SK-N-SH (cell line): ENCODE measurements around the gene ETV1. TPM values are rescaled to one million over a fixed set of nuclear protein-coding genes. Genes with fewer than 3 reads are reported as not detected.

Experiments
- CTCF ChIA-PET: fragments of 300-600, 350-600 bp; formaldehyde crosslinking; extraction: SDS; loops from one replicate; lab custom pipeline; 2021; lab: Yijun Ruan, JAX
- POLR2A ChIA-PET: fragments of 350-600 bp; sonication (Branson Sonifier 250); formaldehyde crosslinking; extraction: SDS; loops from one replicate; lab custom pipeline; 2020; ENCODE audit warnings: antibody characterized with exemption, inconsistent platforms; lab: Yijun Ruan, JAX
- DNase-seq: peaks from one replicate; pipeline ENCODE4 v3.0.0; 2012
- H2AFZ ChIP-seq: fragments of 200-600 bp; sonication (generic); 2 replicates; pipeline ENCODE4 v1.8.1; 2016; ENCODE audit warnings: antibody characterized with exemption, mild to moderate bottlenecking, low read depth
- H3F3A ChIP-seq: fragments of 200-600 bp; sonication (generic); replicated peaks from 2 replicates; pipeline ENCODE3; 2016; ENCODE audit warnings: antibody characterized with exemption, mild to moderate bottlenecking; ENCODE audit not compliant: insufficient read depth
- H3K27ac ChIP-seq, 2 experiments: fragments of 200-500 bp in 1 of 2; fragments of 200-600 bp in 1 of 2; sonication (Bioruptor generic) in 1 of 2; sonication (generic), shearing (Covaris generic) in 1 of 2; 2 replicates each; pipeline versions ENCODE4 v1.5.1 to v1.6.1; 2014 to 2016; ENCODE audit warnings: low read depth in 2 of 2, inconsistent platforms in 1 of 2, low read length in 1 of 2, mild to moderate bottlenecking in 1 of 2, mixed read lengths in 1 of 2
- H3K27me3 ChIP-seq: fragments of 200-600 bp; sonication (generic), shearing (Covaris generic); 2 replicates; pipeline ENCODE4 v1.6.1; 2016; ENCODE audit warnings: mixed run types; ENCODE audit not compliant: insufficient read depth
- H3K36me3 ChIP-seq, 2 experiments: fragments of 200-500 bp in 1 of 2; fragments of 200-600 bp in 1 of 2; sonication (Bioruptor generic) in 1 of 2; sonication (generic) in 1 of 2; replicated peaks in 1 of 2; 2 replicates each; pipeline versions ENCODE3 to v1.5.1; 2014 to 2016; ENCODE audit warnings: low read length in 1 of 2, mild to moderate bottlenecking in 1 of 2; ENCODE audit not compliant: insufficient read depth in 2 of 2, control insufficient read depth in 1 of 2
- H3K4me1 ChIP-seq, 2 experiments: fragments of 200-500 bp in 1 of 2; fragments of 200-600 bp in 1 of 2; sonication (Bioruptor generic) in 1 of 2; sonication (generic), shearing (Covaris generic) in 1 of 2; 2 replicates each; pipeline versions ENCODE4 v1.5.1 to v1.6.1; 2014 to 2016; ENCODE audit warnings: low read depth in 1 of 2, low read length in 1 of 2, mixed run types in 1 of 2; ENCODE audit not compliant: insufficient read depth in 2 of 2, control insufficient read depth in 1 of 2
- H3K4me2 ChIP-seq: fragments of 200-600 bp; sonication (generic), shearing (Covaris generic); 2 replicates; pipeline ENCODE4 v1.6.1; 2017; ENCODE audit warnings: mixed run types
- H3K4me3 ChIP-seq, 2 experiments: fragments of 200-500 bp in 1 of 2; fragments of 200-600 bp in 1 of 2; sonication (Bioruptor generic) in 1 of 2; sonication (generic), shearing (Covaris generic) in 1 of 2; 2 replicates each; pipeline versions ENCODE4 v1.5.1 to v1.8.1; 2014 to 2016; ENCODE audit warnings: low read depth in 2 of 2, inconsistent platforms in 1 of 2, low read length in 1 of 2, mild to moderate bottlenecking in 1 of 2, mixed read lengths in 1 of 2, moderate library complexity in 1 of 2
- H3K79me2 ChIP-seq: fragments of 200-600 bp; sonication (generic); 2 replicates; pipeline ENCODE4 v1.8.1; 2017; ENCODE audit warnings: mild to moderate bottlenecking; ENCODE audit not compliant: insufficient read depth
- H3K9ac ChIP-seq: fragments of 200-600 bp; sonication (generic); 2 replicates; pipeline ENCODE4 v1.6.1; 2017; ENCODE audit warnings: mixed run types
- H3K9me2 ChIP-seq: fragments of 200-600 bp; sonication (generic); 2 replicates; pipeline ENCODE4 v1.6.1; 2017; ENCODE audit warnings: mixed run types
- H3K9me3 ChIP-seq: fragments of 200-600 bp; sonication (generic); 2 replicates; pipeline ENCODE4 v1.6.1; 2017; ENCODE audit warnings: mixed run types, mild to moderate bottlenecking, moderate library complexity
- H4K20me1 ChIP-seq: fragments of 200-600 bp; sonication (generic); 2 replicates; pipeline ENCODE4 v1.6.1; 2017; ENCODE audit warnings: mild to moderate bottlenecking, mixed run types; ENCODE audit not compliant: insufficient read depth
- ELF1 ChIP-seq: IDR thresholded peaks from 2 replicates; pipeline ENCODE4 v1.4.0; 2012
- FOSL2 ChIP-seq: IDR thresholded peaks from 2 replicates; pipeline ENCODE4 v1.4.0; 2012; ENCODE audit warnings: low read depth, mild to moderate bottlenecking, moderate library complexity, borderline replicate concordance
- FOXJ3 ChIP-seq: sonication (generic); formaldehyde crosslinking; IDR thresholded peaks from 2 replicates; pipeline ENCODE4 v1.5.1; 2020; ENCODE audit warnings: mild to moderate bottlenecking, missing genetic modification reagents
- FOXM1 ChIP-seq: IDR thresholded peaks from 2 replicates; pipeline ENCODE4 v1.4.0; 2012; ENCODE audit warnings: low read depth, mild to moderate bottlenecking
- GATA2 ChIP-seq: sonication (generic); formaldehyde crosslinking; IDR thresholded peaks from 2 replicates; pipeline ENCODE4 v1.5.0; 2020; ENCODE audit warnings: mild to moderate bottlenecking, missing genetic modification reagents
- JUND ChIP-seq: IDR thresholded peaks from 2 replicates; pipeline ENCODE4 v1.4.0; 2012
- MEF2A ChIP-seq: IDR thresholded peaks from 2 replicates; pipeline ENCODE4 v1.4.0; 2012; ENCODE audit warnings: low read depth, borderline replicate concordance
- NFIC ChIP-seq: IDR thresholded peaks from 2 replicates; pipeline ENCODE4 v1.4.0; 2012; ENCODE audit warnings: borderline replicate concordance
- POLR2AphosphoS5 ChIP-seq: IDR thresholded peaks from 2 replicates; pipeline ENCODE4 v1.6.1; 2012; ENCODE audit warnings: low read depth, low read length
- RFX5 ChIP-seq: IDR thresholded peaks from 2 replicates; pipeline ENCODE4 v1.6.1; 2012; ENCODE audit warnings: mild to moderate bottlenecking, improper control_type of control experiment, low read length
- RXRA ChIP-seq: IDR thresholded peaks from 2 replicates; pipeline ENCODE4 v1.4.0; 2012; ENCODE audit warnings: low read depth, mild to moderate bottlenecking, borderline replicate concordance
- SMC3 ChIP-seq: IDR thresholded peaks from 2 replicates; pipeline ENCODE4 v1.6.1; 2012; ENCODE audit warnings: low read depth, low read length, improper control_type of control experiment
- TAF1 ChIP-seq: IDR thresholded peaks from 2 replicates; pipeline ENCODE4 v1.6.1; 2012; ENCODE audit warnings: low read depth, mild to moderate bottlenecking, low read length, moderate library complexity, borderline replicate concordance
- TCF12 ChIP-seq: IDR thresholded peaks from 2 replicates; pipeline ENCODE4 v1.4.0; 2012
- YY1 ChIP-seq: IDR thresholded peaks from 2 replicates; pipeline ENCODE4 v1.4.0; 2012; ENCODE audit warnings: low read depth, mild to moderate bottlenecking
- WGBS: methylation state at CpG from one replicate; pipeline ENCODE4 v1.1.6; 2017; ENCODE audit warnings: low lambda C conversion rate; 5-methylcytosine and 5-hydroxymethylcytosine counted together
- polyA plus RNA-seq, 3 experiments: library from polyadenylated mRNA; depleted of rRNA; stranded (reverse); fragments of >200 nt; gene quantifications; 2 replicates each; pipeline ENCODE4 v1.2.3, GENCODE V29; 2012
- TF ChIP-seq, protein P1 (sequence below): fragments of 150-350 bp; IDR thresholded peaks from 2 replicates; pipeline ENCODE4 v1.6.1; 2017; ENCODE audit warnings: antibody characterized with exemption, low read length, low read depth, borderline replicate concordance
- TF ChIP-seq, protein P2 (sequence below): IDR thresholded peaks from 2 replicates; pipeline ENCODE4 v1.4.0; 2012; ENCODE audit warnings: low read depth
- TF ChIP-seq, protein P3 (sequence below): fragments of 200-600 bp; sonication (generic); IDR thresholded peaks from 2 replicates; pipeline ENCODE4 v1.6.1; 2017; ENCODE audit warnings: antibody characterized with exemption, mild to moderate bottlenecking, moderate library complexity
- TF ChIP-seq, protein P4 (sequence below): IDR thresholded peaks from 2 replicates; pipeline ENCODE4 v1.6.1; 2012; ENCODE audit warnings: mild to moderate bottlenecking, low read depth, low read length, moderate library complexity

The ETV1 gene
- polyA plus RNA-seq, 1 of the 3 experiments (the other 2 are of a cell fraction) = 24.9 TPM

DNA sequence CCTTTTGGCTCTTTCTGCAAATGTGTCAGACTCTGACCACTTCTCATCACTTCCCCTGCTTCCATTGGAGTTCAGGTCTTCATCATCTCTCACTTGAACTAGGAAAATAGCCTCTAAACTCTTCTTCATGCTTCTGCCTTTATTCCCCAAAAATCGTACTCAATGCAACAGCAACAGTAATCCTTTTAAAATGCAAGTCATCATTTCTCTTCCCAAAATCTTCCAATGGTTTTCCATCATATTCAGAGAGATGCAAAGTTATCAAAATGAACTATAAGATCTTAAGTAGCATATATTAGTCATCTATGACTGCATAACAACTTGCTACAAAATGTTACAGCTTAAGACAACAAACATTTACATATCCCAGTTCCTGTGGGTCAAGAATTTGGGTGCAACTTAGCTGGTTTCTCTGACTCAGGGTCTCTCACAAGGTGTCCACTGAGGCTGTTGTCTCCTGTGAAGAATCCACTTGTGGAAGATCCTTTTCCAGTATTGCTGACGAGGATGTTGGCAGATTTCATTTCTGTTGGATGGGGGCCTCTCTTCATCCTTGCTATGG, 31.0 kb upstream of the ETV1 start:
- TF ChIP-seq, protein P1, sequence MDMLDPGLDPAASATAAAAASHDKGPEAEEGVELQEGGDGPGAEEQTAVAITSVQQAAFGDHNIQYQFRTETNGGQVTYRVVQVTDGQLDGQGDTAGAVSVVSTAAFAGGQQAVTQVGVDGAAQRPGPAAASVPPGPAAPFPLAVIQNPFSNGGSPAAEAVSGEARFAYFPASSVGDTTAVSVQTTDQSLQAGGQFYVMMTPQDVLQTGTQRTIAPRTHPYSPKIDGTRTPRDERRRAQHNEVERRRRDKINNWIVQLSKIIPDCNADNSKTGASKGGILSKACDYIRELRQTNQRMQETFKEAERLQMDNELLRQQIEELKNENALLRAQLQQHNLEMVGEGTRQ = no peak
- no peak for TF ChIP-seq TAF1
- no peak for TF ChIP-seq GATA2 (CRISPR knock-in tag)
- TF ChIP-seq SMC3 = no peak
- TF ChIP-seq, protein P2, sequence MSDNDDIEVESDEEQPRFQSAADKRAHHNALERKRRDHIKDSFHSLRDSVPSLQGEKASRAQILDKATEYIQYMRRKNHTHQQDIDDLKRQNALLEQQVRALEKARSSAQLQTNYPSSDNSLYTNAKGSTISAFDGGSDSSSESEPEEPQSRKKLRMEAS = no peak
- TF ChIP-seq JUND = no peak
- TF ChIP-seq MEF2A = no peak
- TF ChIP-seq ELF1 = no peak
- no peak for TF ChIP-seq FOXJ3 (CRISPR knock-in tag)
- TF ChIP-seq NFIC = no peak
- no peak for TF ChIP-seq TCF12
- no peak for TF ChIP-seq YY1
- no peak for TF ChIP-seq RXRA
- TF ChIP-seq FOXM1 = no peak
- TF ChIP-seq, protein P3, sequence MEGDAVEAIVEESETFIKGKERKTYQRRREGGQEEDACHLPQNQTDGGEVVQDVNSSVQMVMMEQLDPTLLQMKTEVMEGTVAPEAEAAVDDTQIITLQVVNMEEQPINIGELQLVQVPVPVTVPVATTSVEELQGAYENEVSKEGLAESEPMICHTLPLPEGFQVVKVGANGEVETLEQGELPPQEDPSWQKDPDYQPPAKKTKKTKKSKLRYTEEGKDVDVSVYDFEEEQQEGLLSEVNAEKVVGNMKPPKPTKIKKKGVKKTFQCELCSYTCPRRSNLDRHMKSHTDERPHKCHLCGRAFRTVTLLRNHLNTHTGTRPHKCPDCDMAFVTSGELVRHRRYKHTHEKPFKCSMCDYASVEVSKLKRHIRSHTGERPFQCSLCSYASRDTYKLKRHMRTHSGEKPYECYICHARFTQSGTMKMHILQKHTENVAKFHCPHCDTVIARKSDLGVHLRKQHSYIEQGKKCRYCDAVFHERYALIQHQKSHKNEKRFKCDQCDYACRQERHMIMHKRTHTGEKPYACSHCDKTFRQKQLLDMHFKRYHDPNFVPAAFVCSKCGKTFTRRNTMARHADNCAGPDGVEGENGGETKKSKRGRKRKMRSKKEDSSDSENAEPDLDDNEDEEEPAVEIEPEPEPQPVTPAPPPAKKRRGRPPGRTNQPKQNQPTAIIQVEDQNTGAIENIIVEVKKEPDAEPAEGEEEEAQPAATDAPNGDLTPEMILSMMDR = no peak
- no peak for TF ChIP-seq RFX5
- TF ChIP-seq, protein P4, sequence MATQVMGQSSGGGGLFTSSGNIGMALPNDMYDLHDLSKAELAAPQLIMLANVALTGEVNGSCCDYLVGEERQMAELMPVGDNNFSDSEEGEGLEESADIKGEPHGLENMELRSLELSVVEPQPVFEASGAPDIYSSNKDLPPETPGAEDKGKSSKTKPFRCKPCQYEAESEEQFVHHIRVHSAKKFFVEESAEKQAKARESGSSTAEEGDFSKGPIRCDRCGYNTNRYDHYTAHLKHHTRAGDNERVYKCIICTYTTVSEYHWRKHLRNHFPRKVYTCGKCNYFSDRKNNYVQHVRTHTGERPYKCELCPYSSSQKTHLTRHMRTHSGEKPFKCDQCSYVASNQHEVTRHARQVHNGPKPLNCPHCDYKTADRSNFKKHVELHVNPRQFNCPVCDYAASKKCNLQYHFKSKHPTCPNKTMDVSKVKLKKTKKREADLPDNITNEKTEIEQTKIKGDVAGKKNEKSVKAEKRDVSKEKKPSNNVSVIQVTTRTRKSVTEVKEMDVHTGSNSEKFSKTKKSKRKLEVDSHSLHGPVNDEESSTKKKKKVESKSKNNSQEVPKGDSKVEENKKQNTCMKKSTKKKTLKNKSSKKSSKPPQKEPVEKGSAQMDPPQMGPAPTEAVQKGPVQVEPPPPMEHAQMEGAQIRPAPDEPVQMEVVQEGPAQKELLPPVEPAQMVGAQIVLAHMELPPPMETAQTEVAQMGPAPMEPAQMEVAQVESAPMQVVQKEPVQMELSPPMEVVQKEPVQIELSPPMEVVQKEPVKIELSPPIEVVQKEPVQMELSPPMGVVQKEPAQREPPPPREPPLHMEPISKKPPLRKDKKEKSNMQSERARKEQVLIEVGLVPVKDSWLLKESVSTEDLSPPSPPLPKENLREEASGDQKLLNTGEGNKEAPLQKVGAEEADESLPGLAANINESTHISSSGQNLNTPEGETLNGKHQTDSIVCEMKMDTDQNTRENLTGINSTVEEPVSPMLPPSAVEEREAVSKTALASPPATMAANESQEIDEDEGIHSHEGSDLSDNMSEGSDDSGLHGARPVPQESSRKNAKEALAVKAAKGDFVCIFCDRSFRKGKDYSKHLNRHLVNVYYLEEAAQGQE = no peak
- no peak for TF ChIP-seq FOSL2
- no peak for TF ChIP-seq POLR2AphosphoS5
- POLR2A ChIA-PET = no interaction called here

More for the DNA sequence above, 31.0 kb upstream of the ETV1 start:
- no peaks in the 10 kb centered on the region for H3K27me3 ChIP-seq
- H3K9ac ChIP-seq = no peak overlapping the region; the same call in 1 of the 2 replicates
- 64% methylated on average over 2 of the region's 2 CpGs for WGBS
- H3K4me2 ChIP-seq = peak overlapping the region; percentile 42
- H2AFZ ChIP-seq = peak overlapping the region; percentile 60
- CTCF ChIA-PET = interaction anchor here (0.7 to 1.5 kb wide), 2 partner anchors 10 to 438 kb away, joined by 3 to 4 read pairs; no protein-coding TSS in a partner anchor
- no peak for DNase-seq
- H3F3A ChIP-seq = peaks cover 10% of the 10 kb centered on the region
- H4K20me1 ChIP-seq = no peaks in the 10 kb centered on the region
- no peak overlapping the region for H3K4me3 ChIP-seq
- peaks cover 7 to 12% of the 10 kb centered on the region in 2 experiments; a peak in 1 of 4 replicates for H3K4me1 ChIP-seq
- peak overlapping the region in 1 of 2 experiments; percentile 63; a peak in 2 of 4 replicates for H3K27ac ChIP-seq
- H3K9me2 ChIP-seq = no peaks in the 10 kb centered on the region
- H3K9me3 ChIP-seq = no peaks in the 10 kb centered on the region
- no peaks in the 10 kb centered on the region for H3K79me2 ChIP-seq
- H3K36me3 ChIP-seq = no peaks in the 10 kb centered on the region
